Measurements from ENCODE around the gene CDC42SE2.

CDC42SE2 gene

DNA sequence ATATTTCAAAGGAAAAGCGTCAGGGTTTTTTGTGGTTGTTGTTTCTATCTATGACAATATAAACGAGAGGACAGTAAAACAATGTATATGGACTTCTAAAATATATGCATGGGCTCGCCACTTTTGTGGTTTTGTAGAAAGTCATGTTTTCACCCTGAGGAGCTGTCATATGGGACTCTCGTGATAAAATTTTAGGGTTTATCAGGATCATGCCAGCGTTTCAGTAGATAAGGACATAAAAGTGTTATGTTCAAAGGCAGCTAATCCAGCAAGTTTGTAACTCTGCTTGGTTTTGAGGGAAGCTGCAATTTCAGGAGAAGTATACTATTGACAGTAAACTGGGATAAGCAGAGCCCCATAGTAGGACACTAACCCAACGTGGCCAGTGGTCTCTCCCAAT, 120.3 kb downstream of the CDC42SE2 start:
- Histone ChIP-seq H3K27me3 (ENCODE audit: insufficient read depth, poor library complexity, severe bottlenecking) (no peaks in the 10 kb centered on the region), H3K27ac (replicated peaks) (no peak overlapping the region), H3K4me3 (replicated peaks; ENCODE audit: insufficient read depth, low read length) (no peak overlapping the region)
- TF ChIP-seq, protein P1, sequence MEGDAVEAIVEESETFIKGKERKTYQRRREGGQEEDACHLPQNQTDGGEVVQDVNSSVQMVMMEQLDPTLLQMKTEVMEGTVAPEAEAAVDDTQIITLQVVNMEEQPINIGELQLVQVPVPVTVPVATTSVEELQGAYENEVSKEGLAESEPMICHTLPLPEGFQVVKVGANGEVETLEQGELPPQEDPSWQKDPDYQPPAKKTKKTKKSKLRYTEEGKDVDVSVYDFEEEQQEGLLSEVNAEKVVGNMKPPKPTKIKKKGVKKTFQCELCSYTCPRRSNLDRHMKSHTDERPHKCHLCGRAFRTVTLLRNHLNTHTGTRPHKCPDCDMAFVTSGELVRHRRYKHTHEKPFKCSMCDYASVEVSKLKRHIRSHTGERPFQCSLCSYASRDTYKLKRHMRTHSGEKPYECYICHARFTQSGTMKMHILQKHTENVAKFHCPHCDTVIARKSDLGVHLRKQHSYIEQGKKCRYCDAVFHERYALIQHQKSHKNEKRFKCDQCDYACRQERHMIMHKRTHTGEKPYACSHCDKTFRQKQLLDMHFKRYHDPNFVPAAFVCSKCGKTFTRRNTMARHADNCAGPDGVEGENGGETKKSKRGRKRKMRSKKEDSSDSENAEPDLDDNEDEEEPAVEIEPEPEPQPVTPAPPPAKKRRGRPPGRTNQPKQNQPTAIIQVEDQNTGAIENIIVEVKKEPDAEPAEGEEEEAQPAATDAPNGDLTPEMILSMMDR (IDR thresholded peaks at IDR 0.05; ENCODE audit: insufficient read depth, low read length): no peak
- no peak for TF ChIP-seq GABPA (IDR thresholded peaks at IDR 0.05; ENCODE audit: low read depth)
- no peak for TF ChIP-seq POLR2AphosphoS5 (IDR thresholded peaks at IDR 0.05; ENCODE audit: low read depth)
- TF ChIP-seq, protein P2, sequence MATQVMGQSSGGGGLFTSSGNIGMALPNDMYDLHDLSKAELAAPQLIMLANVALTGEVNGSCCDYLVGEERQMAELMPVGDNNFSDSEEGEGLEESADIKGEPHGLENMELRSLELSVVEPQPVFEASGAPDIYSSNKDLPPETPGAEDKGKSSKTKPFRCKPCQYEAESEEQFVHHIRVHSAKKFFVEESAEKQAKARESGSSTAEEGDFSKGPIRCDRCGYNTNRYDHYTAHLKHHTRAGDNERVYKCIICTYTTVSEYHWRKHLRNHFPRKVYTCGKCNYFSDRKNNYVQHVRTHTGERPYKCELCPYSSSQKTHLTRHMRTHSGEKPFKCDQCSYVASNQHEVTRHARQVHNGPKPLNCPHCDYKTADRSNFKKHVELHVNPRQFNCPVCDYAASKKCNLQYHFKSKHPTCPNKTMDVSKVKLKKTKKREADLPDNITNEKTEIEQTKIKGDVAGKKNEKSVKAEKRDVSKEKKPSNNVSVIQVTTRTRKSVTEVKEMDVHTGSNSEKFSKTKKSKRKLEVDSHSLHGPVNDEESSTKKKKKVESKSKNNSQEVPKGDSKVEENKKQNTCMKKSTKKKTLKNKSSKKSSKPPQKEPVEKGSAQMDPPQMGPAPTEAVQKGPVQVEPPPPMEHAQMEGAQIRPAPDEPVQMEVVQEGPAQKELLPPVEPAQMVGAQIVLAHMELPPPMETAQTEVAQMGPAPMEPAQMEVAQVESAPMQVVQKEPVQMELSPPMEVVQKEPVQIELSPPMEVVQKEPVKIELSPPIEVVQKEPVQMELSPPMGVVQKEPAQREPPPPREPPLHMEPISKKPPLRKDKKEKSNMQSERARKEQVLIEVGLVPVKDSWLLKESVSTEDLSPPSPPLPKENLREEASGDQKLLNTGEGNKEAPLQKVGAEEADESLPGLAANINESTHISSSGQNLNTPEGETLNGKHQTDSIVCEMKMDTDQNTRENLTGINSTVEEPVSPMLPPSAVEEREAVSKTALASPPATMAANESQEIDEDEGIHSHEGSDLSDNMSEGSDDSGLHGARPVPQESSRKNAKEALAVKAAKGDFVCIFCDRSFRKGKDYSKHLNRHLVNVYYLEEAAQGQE (IDR thresholded peaks at IDR 0.05; ENCODE audit: insufficient replicate concordance, low read depth): no peak
- no peak for TF ChIP-seq SPI1 (IDR thresholded peaks at IDR 0.05; ENCODE audit: borderline replicate concordance, low read depth)
- DNase-seq (ENCODE audit: low read depth in 1 of 2, low spot score in 1 of 2): no peak

DNA sequence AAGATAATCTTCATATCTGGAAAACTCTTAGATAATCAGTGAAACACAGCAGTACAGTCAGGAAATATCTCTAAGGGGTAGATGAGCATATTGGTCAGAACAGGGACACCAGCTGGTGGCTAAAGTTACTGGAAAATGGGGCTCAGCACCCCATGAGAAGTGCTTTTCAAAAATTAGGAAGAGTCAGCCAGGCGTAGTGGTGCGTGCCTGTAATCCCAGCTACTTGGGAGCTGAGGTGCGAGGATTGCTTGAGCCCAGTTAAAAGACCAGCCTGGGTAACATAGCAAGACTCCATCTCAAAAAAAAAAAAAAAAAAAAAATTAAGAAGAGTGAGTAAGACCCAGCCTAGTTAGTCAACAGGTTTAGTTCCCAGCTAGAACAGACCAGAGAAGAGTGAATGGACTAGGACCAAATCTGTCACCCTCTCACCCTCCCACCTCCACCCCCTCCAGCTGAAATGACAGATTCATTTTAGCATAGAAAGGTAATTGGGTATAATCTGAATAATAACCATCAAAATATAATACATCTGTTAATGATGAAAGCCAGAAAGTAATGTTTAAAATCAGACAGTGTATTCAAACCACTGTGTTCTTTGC, 120.9 kb downstream of the CDC42SE2 start:
- H3K27me3 ChIP-seq (ENCODE audit: insufficient read depth, poor library complexity, severe bottlenecking): no peaks in the 10 kb centered on the region
- no peak overlapping the region for H3K4me3 ChIP-seq (replicated peaks; ENCODE audit: insufficient read depth, low read length)
- no peak for DNase-seq (ENCODE audit: low read depth in 1 of 2, low spot score in 1 of 2)
- no peak overlapping the region for H3K27ac ChIP-seq (replicated peaks)
- TF ChIP-seq GABPA (IDR thresholded peaks at IDR 0.05; ENCODE audit: low read depth): no peak
- TF ChIP-seq SPI1 (IDR thresholded peaks at IDR 0.05; ENCODE audit: borderline replicate concordance, low read depth): no peak
- TF ChIP-seq, protein P2 (IDR thresholded peaks at IDR 0.05; ENCODE audit: insufficient replicate concordance, low read depth): no peak
- TF ChIP-seq, protein P1 (IDR thresholded peaks at IDR 0.05; ENCODE audit: insufficient read depth, low read length): no peak
- no peak for TF ChIP-seq POLR2AphosphoS5 (IDR thresholded peaks at IDR 0.05; ENCODE audit: low read depth)

- TF ChIP-seq, protein P2 (IDR thresholded peaks at IDR 0.05; ENCODE audit: insufficient replicate concordance, low read depth): no peak
- TF ChIP-seq POLR2AphosphoS5 (IDR thresholded peaks at IDR 0.05; ENCODE audit: low read depth): no peak
- no peak for DNase-seq (ENCODE audit: low read depth in 1 of 2, low spot score in 1 of 2)
- H3K27me3 ChIP-seq (ENCODE audit: insufficient read depth, poor library complexity, severe bottlenecking): no peaks in the 10 kb centered on the region
- H3K27ac ChIP-seq (replicated peaks): no peak overlapping the region
- no peak overlapping the region for H3K4me3 ChIP-seq (replicated peaks; ENCODE audit: insufficient read depth, low read length)
Observed at GRCh38 chr5:131386124-131386523, 122.3 kb downstream of the CDC42SE2 start.
